NCI-H187 (cell line): ENCODE results near the gene POLR2L.
A peak's percentile ranks its signal among the peaks of the same experiment; 100 is the strongest.

Experiments
- DNase-seq, 2 experiments: peaks; one replicate each; lab custom pipeline; 2025; lab: John Stamatoyannopoulos, UW

POLR2L gene

DNA sequence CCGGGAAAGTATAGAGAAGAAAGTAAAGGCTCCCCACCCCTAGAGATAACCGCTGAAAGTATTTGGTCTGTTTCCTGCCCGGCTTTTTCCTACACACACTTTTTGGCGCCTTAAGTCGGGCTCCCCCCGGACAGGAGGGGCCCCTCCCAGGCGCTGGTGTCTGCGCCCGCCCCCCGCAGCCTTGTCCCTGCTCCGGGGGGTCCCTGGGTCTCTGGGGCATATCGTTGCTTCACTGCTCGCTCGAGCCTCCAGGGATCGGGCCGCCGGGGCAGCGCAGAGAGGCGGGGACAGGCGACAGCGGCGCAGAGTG lies 15.5 kb downstream of the POLR2L start:
- no peak for DNase-seq

GRCh38 chr11:826227-826621 lies 16.1 kb downstream of the POLR2L start:
- DNase-seq = no peak

DNA sequence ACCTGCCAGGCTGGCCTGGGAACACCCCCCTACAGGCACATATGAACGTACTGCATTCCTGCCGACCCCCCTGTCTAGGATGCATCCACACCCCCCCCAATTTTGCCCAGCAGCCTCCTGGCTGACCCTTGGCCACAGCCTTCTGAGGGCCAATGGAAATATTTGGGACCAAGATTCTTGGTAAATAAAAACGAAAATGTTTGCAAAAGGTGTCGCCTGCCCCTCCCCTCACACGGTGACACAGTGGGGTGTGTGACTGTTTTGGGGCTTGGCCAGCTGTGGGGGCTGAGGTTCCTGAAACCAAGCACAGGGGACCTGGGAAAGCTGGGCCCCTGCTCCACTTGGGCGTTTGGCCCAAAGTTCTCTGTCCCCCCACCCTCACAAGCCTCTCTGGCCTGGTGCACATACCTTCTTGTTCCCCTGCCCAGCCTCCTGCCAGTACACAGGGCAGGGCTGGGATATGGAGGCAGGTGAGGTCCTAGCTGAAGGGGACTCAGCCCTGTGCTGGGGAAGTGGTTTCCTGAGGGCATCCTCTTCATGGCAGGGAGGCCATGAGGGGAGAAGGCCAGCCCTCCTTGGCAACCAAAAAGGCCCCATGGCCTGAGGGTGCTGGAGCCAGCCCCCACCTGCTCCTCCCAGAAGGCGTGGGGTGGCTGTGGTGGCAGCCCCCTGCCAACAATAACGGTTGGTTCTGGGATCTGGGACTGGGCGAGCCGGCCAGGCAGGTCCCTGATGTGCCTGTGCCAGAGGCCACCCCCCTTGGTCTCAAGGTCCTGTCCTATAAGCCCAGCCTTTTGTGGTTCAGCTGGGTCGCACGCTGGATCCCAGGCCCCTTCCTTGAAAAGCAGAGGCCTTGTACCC lies 16.7 kb downstream of the POLR2L start:
- no peak for DNase-seq

DNA sequence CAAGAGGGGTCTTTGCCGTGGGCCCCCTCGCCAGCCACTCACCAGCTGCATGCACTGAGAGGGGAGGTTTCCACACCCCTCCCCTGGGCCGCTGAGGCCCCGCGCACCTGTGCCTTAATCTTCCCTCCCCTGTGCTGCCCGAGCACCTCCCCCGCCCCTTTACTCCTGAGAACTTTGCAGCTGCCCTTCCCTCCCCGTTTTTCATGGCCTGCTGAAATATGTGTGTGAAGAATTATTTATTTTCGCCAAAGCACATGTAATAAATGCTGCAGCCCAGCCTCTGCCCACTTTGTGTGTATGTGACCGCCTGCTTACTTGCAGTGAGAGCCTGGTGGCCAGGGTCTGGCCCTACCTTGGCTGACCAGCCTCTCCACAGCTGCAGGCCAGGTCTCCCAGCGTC lies 17.4 kb downstream of the POLR2L start:
- peak in 1 of 2 experiments; percentile 68 for DNase-seq

DNA sequence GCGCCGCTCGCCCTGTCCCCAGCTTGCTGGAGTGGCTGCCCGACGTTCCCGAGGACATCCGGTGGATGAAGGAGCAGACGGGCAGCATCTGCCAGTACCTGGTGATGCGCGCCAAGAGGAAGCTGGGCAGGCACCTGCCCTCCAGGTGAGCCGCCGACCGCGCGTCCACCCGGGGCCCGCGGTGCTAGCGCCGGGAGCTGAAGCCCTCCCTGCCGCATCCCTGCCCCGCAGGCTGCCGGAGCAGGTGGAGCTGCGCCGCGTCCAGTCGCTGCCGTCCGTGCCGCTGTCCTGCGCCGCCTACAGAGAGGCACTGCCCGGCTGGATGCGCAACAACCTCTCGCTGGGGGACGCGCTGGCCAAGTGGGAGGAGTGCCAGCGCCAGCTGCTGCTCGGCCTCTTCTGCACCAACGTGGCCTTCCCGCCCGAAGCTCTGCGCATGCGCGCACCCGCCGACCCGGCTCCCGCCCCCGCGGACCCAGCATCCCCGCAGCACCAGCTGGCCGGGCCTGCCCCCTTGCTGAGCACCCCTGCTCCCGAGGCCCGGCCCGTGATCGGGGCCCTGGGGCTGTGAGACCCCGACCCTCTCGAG lies 17.9 kb downstream of the POLR2L start:
- DNase-seq = peak; percentile 82 to 86

DNA sequence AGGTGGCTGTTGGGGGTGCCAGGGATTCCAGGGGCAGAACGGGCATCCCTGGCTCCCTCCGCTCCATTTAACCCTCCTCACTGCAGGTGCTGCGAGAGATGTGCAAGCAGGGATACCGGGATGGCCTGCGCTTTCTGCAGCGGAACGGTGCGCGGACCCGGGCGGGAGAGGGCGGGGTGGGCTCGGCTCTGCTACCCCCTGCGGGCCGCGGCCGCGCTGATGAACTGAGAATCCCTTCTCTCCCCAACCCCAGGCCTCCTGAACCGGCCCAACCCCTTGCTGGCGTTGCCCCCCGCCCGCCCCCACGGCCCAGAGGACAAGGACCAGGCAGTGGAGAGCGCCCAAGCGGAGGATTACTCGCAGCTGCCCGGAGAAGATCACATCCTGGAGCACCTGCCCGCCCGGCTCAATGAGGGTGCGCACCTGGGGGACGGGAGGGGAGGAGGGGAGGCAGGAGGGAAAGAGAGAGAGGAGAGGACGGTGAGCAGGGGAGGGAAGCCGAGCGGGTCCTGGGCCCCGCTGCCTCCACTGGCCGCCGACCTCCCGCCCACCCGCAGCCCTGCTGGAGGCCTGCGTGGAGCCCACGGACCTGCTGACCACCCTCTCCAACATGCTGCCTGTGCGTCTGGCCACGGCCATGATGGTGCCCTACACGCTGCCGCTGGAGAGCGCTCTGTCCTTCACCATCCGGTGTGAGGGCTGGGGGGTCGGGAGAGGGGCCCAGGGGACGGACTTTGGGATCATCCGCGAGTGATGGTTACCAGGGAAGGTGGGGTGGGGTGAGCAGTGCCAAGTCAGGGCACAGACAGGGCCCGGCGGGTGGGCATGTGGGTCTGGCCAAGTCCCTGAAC lies 18.7 kb downstream of the POLR2L start:
- DNase-seq = peak; percentile 30 to 48

- DNase-seq = no peak
Observed at GRCh38 chr11:821512-822371, 20.6 kb downstream of the POLR2L start.

DNA sequence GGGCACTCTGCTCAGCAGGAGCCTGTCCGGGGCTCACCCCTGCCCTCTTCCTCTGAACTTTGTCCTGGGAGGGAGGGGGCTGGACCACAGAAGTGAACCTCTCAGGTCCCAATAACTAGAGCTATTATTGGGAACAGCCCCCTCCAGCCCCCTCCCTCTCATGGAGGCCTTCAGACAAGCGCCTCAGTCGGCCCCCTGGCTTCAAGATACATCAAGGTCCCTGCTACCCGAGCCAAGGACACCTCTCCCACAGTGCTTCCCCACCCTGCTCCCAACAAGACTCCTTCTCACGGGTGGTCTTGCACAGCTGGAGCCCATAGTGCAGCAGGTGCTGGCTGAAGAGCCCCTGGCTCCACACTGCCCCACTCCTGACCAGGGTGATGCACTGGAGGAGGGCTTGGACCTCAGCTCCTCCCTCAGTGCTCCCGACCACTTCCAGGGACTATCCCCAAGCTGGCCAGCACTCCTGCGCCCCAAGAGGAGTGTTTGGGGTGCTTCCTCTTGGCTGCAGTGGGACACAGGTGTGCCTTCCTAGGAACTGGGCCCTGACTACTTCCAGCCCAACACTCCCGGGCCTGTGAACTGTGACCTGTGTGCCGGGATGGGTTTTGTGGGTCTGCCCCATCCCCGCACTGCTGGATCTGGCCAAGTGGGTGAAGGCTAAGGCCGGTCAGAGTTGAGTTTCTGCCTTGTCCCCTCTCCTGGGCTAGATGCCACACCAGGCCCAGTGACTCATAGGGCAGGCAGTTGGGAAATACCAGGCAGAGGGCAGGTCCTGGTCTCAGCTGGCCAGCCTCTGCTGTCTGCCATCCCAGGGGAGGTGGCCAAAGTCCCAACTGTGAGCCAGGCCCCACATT lies 21.4 kb downstream of the POLR2L start:
- DNase-seq = no peak

DNA sequence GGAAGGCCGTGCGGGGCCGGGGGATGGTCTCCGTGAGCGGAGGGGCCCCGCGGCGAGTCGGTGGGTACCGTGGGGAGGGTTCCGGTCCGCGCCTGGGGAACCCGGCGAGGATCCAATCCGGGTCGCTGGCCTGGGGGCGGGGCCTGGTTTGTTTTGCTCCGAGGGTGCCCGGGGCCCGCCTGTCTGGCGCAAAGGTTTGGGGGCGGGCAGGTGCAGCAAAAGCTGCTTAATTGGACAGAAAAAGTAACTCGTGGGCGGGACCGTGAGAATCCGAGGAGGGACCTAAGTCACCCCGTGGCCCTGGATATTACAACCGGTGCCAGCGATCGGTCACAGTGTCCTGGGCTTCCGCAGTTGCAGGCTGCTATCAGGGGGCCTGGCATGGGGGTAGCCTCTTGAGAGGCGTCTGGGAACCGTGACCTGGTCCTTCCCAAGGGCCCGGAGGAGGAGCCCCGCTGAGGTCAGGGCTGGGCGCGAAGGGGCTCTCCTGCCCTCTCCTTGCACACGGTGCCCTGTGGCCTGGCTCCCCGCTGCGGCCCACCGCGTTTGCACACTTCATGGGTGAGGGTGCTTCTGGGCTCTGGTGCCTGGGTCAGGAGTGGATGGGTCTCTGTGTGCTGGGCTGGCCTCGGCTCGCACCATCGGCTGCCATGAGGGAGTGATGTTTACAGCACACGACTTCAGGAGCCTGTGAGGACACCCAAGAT lies 22.2 kb downstream of the POLR2L start:
- DNase-seq = peak; percentile 38 to 80

DNA sequence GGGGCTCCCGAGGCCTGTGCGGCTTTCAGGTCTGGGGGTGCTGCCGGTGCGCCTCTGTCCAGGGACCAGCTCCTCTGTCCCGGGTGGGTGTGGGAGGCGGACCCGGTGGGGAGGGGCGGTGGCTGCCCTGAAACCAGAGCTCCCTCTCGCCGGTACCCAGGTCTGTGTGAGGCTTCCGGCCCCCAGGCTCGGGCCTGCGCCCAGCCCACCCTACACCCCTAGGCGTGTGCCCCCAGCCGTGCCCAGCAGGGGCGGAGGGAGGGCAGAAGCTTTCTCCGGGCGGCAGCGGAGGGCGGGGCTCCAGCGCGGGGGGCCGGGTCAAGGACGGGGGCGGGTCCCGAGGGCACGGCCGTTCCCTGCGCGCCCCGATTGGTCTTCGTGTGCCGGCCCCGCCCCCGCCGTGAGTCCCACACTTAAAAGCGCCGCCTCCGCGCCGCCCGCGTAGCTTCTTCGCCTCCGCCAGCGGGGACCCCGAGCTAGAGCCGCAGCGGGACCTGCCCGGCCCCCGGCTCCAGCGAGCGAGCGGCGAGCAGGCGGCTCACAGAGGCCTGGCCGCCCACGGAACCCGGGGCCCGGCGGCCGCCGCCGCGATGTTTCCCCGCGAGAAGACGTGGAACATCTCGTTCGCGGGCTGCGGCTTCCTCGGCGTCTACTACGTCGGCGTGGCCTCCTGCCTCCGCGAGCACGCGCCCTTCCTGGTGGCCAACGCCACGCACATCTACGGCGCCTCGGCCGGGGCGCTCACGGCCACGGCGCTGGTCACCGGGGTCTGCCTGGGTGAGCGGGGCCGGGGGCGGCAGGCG lies 23.0 kb downstream of the POLR2L start:
- DNase-seq = peak; percentile 68 to 93

DNA sequence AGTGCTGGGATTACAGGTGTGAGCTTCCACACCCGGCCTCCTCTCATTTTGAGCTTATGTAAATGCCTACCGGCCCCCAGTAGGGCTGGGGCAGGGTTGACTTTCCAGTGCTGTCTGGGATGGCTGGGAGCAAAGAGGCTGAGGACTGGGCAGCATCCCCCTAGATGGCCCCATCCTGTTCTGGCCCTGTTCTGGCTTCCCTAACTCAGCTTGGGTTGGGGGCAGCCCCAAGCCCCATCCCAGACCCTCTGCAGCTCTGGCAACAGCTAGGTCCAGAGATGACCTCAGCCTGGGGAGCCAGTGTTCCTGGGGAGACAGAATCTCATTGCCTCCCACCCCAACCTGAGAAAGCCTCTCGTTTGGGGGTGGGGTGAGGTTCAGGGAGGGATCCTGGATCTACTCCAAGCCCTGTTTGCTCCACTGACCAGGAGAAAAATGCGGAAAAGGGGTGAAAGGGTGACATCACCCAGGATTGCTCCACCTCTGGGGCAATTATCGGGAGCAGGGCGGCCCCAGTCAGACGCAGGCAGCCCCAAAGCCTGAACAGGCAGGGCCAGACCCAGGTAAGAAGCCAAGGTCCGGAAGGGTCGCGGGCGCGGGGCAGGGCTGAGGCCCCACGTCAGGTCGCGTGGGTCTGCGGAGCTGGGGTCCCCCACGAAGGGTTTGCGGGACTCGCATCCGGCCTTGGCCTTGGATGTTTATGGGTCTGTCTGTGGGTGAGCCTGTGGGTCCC lies 23.8 kb downstream of the POLR2L start, which contains the start of gene PNPLA2:
TSS of gene PNPLA2 (plus strand) at position 519 of the 733 bp plus-strand sequence. CDS start 805 bp downstream, outside the sequence.
- DNase-seq = no peak

GRCh38 chr11:816433-816779 lies 25.9 kb downstream of the POLR2L start:
- no peak for DNase-seq

- DNase-seq = no peak
Observed at GRCh38 chr11:815675-816432, 26.5 kb downstream of the POLR2L start.

DNA sequence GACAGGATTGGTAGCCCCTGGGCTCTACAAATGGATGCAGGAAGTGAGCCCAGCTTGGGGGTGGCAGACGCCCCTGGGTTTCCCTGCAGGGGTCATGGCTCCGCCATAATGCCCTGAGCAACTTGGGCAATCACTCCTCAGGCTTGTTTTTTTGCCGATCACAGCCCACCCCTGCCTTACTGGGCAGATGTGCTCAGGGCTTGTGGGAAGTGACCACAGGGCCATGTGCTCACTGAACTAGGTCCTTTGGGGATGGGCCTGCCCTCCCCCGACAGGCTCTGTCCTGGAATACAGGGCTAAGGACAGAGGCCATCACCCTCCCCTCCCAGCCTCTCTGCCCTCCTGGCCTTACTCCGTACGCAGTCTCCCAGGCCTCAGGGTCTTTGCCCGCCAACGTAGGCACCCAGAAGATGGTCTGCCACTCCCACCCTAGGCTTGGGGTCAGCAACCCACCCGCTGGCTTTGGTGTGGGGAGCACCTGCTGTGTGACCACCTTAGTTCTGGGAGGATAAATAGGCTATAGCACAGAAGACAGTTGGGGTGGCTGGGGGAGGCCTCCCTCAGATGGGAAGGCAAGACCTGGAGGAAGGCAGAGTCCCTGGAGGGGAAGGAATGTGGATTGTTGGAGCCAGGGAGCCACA lies 28.8 kb downstream of the POLR2L start:
- no peak for DNase-seq

- no peak for DNase-seq
Observed at GRCh38 chr11:813072-813455, 29.3 kb downstream of the POLR2L start.

GRCh38 chr11:812390-812789 lies 29.9 kb downstream of the POLR2L start:
- DNase-seq = no peak

DNA sequence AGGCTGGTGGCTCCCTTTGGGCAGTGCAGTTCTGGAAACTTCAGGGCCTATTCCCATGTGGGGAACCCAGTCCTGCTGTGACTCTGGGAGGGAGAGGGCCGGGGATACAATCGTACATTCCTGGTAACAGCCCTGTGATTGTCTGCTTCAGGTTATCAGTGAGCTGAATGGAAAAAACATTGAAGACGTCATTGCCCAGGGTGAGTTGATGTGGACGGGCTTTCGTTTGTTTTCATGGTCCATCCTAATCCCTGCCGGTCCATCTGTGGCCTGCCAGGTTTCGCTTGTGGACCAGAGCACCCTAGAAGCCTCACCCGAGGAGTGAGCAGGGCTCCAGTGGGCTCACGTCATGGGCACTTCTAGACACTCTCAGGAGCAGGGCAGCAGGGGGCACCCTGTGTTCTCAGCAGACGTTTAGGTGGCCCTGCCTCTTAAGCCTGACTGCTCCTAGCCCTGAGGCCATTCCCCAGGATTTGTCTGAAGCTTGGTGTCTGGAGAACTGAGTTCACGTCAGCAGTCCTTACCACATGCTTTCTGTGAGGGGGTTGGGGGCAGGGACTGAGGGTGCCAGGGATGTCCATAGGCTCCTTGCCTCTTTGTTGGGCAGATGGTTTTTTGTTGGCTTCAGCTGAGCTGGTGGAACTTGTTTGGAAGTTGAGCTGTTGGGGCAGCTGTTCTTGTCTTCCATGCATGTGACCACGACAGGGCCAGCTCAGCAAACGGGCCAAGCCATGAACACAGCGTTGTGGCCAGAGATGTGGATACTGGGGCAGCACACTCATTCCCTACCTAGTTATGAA lies 30.7 kb downstream of the POLR2L start:
- DNase-seq = no peak
